Renal cortex interstitium (tissue), 15 donors: ENCODE data around the gene AKNA. TPM values are rescaled to one million over a fixed set of nuclear protein-coding genes. Genes with fewer than 3 reads are reported as not detected.
A peak's percentile ranks its signal among the peaks of the same experiment; 100 is the strongest.

Experiments used
- DNase-seq, 11 donors: peaks; one replicate each; pipeline ENCODE4 v3.0.0-alpha.2; 2013; ENCODE audit warnings: low read depth in 9 of 11, low spot score in 4 of 11; ENCODE audit errors: extremely low read depth in 1 of 11
- long read RNA-seq, 16 experiments: transcript quantifications; one replicate each; lab custom pipeline, GENCODE V29; 2026
- polyA plus RNA-seq, 3 donors: library from polyadenylated mRNA; unstranded; fragments of 120-200 nt; gene quantifications; one replicate each; pipeline ENCODE4 v1.2.1, GENCODE V29; 2013; ENCODE audit not compliant: insufficient read length in 3 of 3

Gene AKNA
- polyA plus RNA-seq, result 10 to 100 TPM; 10.7 to 14.2 (median 13.3) TPM
- long read RNA-seq, donor 1, partial matches to known transcripts, result 0 of 1 reads
- long read RNA-seq, donor 1, other reads (novel, unspliced or antisense), result 0 of 1 reads
- long read RNA-seq, donor 2, result 0 reads
- long read RNA-seq, donor 3, partial matches to known transcripts, result 0 of 1 reads
- long read RNA-seq, donor 3, other reads (novel, unspliced or antisense), result 0 of 1 reads
- long read RNA-seq, donor 4, result 0 reads
- long read RNA-seq, donor 5, result 0 reads
- long read RNA-seq, donor 6, result 0 reads
- long read RNA-seq, donor 7, result 0 reads
- long read RNA-seq, donor 8, partial matches to known transcripts, result 6 of 7 reads
- long read RNA-seq, donor 8, other reads (novel, unspliced or antisense), result 0 of 7 reads
- long read RNA-seq, donor 9, result 0 reads
- long read RNA-seq, donor 10, result 0 reads
- long read RNA-seq, donor 11, result 0 reads
- long read RNA-seq, donor 12, result 0 reads
- long read RNA-seq, donor 13, result 0 reads
- long read RNA-seq, donor 14, result 0 reads
- long read RNA-seq, donor 15, result 0 reads
- long read RNA-seq, donor 16, partial matches to known transcripts, result 5 of 5 reads
- long read RNA-seq, donor 16, other reads (novel, unspliced or antisense), result 0 of 5 reads

GRCh38 chr9:114387680-114388356 is at the start of gene AKNA:
Gene AKNA, minus strand, starts transcription at chr9:114387982. Its CDS starts 6,649 bp downstream, at chr9:114381333.
- peak in 7 of 11 donors; percentile 50 to 76 (median 69) for DNase-seq

GRCh38 chr9:114437401-114437893 is 49.7 kb upstream of the AKNA start:
- DNase-seq, result no peak

DNA sequence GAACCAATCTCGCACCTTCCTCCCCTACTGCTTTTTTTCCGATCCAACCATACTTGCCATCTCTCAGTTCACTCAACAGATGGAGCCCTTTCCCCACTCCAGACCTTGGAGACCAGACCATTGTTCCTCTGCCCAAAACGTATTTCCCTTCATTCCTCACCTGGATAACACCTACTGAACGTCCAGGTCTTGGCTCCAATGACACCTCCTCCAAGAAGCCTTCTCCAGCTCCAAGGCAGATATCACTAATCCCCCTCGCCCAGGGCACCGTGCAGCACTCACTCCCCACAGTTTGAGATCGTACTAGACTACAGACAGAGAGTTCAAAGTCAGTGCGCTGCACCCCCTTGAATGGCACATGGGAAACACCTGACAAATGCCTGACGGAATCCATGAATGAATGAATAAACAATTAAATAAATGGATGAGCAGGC is 47.1 kb upstream of the AKNA start:
- peak in 8 of 11 donors; percentile 10 to 33 (median 18) for DNase-seq

GRCh38 chr9:114433720-114434255 is 46.0 kb upstream of the AKNA start:
- no peak for DNase-seq

DNA sequence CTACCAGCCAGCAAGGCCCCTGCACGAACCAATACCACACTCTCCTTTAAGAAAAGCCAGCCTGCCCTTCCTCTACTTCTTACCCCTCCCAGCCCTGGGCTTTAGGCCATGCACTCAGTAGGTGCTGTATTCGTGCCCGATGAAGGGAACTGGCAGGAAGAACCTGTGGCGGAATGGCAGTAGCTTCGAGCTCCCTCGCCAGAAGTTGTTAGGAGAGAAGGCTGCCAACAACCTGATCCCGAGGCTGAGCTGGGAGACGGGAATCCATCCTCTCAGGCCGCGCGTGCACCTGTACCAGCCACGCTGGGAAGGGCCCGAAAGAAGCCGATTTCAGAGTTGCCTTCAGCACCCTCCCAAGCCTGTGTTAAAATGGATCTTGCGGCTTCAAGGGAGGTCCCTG is 45.3 kb upstream of the AKNA start:
- DNase-seq, result no peak

GRCh38 chr9:114432323-114433067 is 44.7 kb upstream of the AKNA start:
- no peak for DNase-seq

- no peak for DNase-seq
Measured at GRCh38 chr9:114431770-114432169, 44.0 kb upstream of the AKNA start.

DNA sequence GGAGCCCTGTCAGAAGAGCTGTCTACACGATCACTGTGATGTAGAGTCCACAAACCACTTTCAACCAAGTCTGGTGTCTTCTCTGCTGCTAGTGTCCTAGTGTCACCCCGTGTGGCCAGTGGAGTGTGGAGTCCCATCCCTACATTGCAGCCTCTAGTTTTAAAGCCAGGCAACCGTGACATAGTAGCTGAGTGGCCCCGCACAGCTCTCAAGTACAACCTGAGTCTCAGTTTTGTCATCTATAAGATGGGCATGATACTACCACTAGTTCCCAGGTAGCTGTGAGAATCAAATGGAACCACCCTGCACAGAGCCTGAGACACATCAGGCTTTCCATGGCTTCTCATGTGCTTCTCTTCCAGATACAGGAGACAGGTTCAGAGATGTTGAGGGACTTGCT is 43.2 kb upstream of the AKNA start:
- DNase-seq, result no peak

GRCh38 chr9:114430457-114430856 is 42.7 kb upstream of the AKNA start:
- DNase-seq, result no peak

GRCh38 chr9:114429488-114429887 is 41.7 kb upstream of the AKNA start:
- DNase-seq, result no peak

- no peak for DNase-seq
Measured at GRCh38 chr9:114428466-114428865, 40.7 kb upstream of the AKNA start.

DNA sequence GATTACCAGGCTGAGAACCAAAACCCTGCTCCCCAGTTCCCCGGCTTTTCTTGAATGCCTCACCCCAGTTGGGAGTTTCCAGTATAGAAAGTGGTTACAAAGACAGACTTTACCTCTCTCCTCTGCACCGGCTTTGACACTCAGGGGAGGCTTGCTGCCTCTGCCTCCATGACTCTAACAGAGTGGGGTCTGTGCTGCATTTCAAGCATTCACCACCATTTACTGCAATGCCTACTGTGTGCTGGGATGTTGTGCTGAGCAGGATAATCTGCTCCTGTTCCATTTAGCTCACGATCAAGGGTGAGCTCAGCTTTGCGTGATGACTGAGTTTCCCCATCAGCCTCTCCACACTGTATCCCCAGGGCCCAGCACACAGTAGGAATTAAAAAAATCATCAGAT is 39.9 kb upstream of the AKNA start:
- DNase-seq, result no peak

GRCh38 chr9:114426046-114426948 is 38.5 kb upstream of the AKNA start:
- no peak for DNase-seq

DNA sequence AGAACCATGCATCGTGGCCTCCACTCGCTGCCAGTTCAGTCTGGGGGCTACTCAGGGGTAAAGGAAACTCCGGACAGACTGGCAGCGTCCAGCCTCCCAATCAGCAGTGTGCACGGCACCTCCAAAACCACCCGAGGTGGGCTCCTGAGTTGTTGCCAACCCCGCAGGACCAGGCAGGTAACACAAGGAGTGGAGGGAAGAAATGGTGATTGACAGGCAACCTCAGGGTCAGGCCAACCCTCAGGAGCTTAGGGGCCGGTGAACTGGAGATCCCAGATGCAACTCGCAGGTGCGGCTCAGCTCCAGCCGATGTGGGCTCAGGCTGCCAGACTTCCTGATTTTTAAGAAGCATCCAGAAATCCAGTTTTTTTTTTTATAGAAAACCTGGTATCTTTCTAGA is 37.3 kb upstream of the AKNA start:
- no peak for DNase-seq

GRCh38 chr9:114424126-114424525 is 36.3 kb upstream of the AKNA start:
- no peak for DNase-seq

GRCh38 chr9:114423181-114423580 is 35.4 kb upstream of the AKNA start:
- no peak for DNase-seq

GRCh38 chr9:114421147-114421546 is 33.4 kb upstream of the AKNA start:
- no peak for DNase-seq

- no peak for DNase-seq
Measured at GRCh38 chr9:114419796-114420195, 32.0 kb upstream of the AKNA start.
